Esophagus muscularis mucosa (tissue), 4 donors: ENCODE measurements around the gene SNCG. TPM values are rescaled to one million over a fixed set of nuclear protein-coding genes. Genes with fewer than 3 reads are reported as not detected.
"Not testable (repeated sequence)": the region's sequence is repeated elsewhere in the genome, so short reads cannot be mapped to it uniquely, and the experiment has no call there.

ENCODE experiments used
- DNase-seq: peaks from one replicate; pipeline ENCODE4 v3.0.0-alpha.2; 2017; ENCODE audit errors: extremely low spot score
- H3K27ac ChIP-seq, 4 donors: fragments of 200-600 bp; sonication (generic); replicated peaks in 1 of 4; 1 replicate in 3 of 4; 2 replicates in 1 of 4; pipeline ENCODE4 v1.5.1; 2016 to 2019; ENCODE audit warnings: mild to moderate bottlenecking in 1 of 4
- H3K27me3 ChIP-seq, 4 donors: fragments of 200-600 bp; sonication (generic); one replicate each; pipeline versions ENCODE4 v1.5.1 to v1.6.0; 2016 to 2019
- H3K36me3 ChIP-seq, 4 donors: fragments of 200-600 bp; sonication (generic); one replicate each; pipeline ENCODE4 v1.5.1; 2016 to 2019
- H3K4me1 ChIP-seq, 4 donors: fragments of 200-600 bp; sonication (generic); one replicate each; pipeline ENCODE4 v1.5.1; 2016 to 2019
- H3K4me3 ChIP-seq, 4 donors: fragments of 200-600 bp; sonication (generic); 1 replicate in 2 of 4; 2 replicates in 2 of 4; pipeline ENCODE4 v1.5.1; 2016 to 2019; ENCODE audit warnings: mild to moderate bottlenecking in 4 of 4, moderate library complexity in 1 of 4
- H3K9me3 ChIP-seq, 4 donors: fragments of 200-600 bp; sonication (generic); 1 replicate in 3 of 4; 2 replicates in 1 of 4; pipeline ENCODE4 v1.5.1; 2016 to 2019
- EP300 ChIP-seq: sonication (generic); formaldehyde crosslinking; IDR thresholded peaks from one replicate; pipeline ENCODE4 v1.6.1; 2017; ENCODE audit warnings: antibody characterized with exemption
- POLR2A ChIP-seq: fragments of 450-650 bp; IDR thresholded peaks from one replicate; pipeline ENCODE4 v1.6.1; 2017; ENCODE audit warnings: antibody characterized with exemption, moderate library complexity, mild to moderate bottlenecking, low read depth
- POLR2AphosphoS5 ChIP-seq, 2 donors: sonication (generic); formaldehyde crosslinking; IDR thresholded peaks; one replicate each; pipeline ENCODE4 v1.6.1; 2017; ENCODE audit warnings: antibody characterized with exemption in 2 of 2
- WGBS: methylation state at CpG from one replicate; pipeline ENCODE4 v1.1.5; 2018; 5-methylcytosine and 5-hydroxymethylcytosine counted together
- intact Hi-C: fragments of 100-400 bp; cut with DNase I; formaldehyde crosslinking; loops from one replicate; pipeline ENCODE4 v1.15.1; 2023
- total RNA-seq, 4 donors: library from RNA; depleted of rRNA; stranded (reverse); fragments of >200 nt; gene quantifications; one replicate each; pipeline versions ENCODE4 v1.1.0 to v1.2.1, GENCODE V29; 2016
- TF ChIP-seq, protein P1 (sequence below), 3 experiments: fragments of 200-600 bp in 2 of 3; fragments of 450-650 bp in 1 of 3; sonication (generic) in 2 of 3; IDR thresholded peaks; one replicate each; pipeline ENCODE4 v1.5.1; 2017 to 2019; ENCODE audit warnings: antibody characterized with exemption in 3 of 3, mild to moderate bottlenecking in 2 of 3, moderate library complexity in 1 of 3

Gene SNCG
- total RNA-seq, 4 donors from 2014 or later: 13.3 to 41.6 (median 30.6) TPM

DNA sequence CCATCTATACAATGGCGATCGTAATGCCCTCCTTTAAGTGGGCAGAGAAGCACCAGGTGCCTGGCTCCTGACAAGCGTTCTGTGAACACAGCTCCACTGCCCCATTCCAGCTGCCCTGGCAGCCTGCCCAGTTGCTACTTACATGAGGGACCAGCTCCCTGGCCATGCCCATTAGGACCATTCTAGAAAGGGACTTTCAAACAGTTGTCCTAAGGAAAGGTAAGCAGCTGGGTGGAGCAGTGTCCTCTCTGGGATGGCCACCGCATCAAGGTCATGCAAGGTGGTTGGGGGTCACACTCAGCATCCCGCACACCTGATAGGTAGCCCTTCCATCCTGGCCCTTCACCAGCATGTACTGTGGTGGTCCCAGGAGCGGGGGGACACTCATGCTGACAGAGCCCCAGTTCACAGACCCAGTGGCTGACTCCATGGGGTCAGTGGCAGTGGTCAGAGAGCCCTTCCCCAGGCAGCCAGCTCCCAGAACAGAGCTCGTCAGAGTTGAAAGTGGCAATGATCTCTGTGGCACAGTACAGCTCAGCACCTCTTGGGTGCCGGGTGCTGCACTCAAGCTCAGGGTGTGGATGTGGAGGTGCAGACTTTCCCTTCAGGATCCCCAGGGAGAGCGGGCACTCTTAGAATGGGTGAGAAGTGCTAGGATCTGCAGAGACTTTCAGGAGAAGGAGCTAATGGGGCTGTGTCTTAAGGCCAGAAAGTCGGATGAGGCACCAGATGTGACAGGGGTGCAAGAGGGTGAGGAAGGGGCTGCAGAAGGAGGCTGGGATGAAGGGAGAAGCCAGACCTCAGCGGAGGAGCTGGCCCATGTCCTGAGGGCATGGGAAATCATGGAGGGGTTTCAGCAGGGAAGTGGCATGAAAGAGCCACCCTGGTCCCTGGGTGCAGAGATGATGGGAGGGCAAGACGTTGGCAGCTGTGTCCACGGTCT is 11.9 kb upstream of the SNCG start:
- H3K4me3 ChIP-seq: no peak overlapping the region
- no peaks in the 10 kb centered on the region for H3K9me3 ChIP-seq
- TF ChIP-seq POLR2A: no peak
- TF ChIP-seq POLR2AphosphoS5 (IDR thresholded peaks at IDR 0.05): peak in 1 of 2 donors; percentile 8
- intact Hi-C loops: no loop called here
- peaks cover 0 to 34% (median 0%) of the 10 kb centered on the region in 4 donors for H3K27me3 ChIP-seq
- peaks cover 31 to 37% (median 34%) of the 10 kb centered on the region in 4 donors for H3K4me1 ChIP-seq
- 77% methylated on average over 13 of the region's 13 CpGs for WGBS
- no peak overlapping the region for H3K27ac ChIP-seq
- no peak for DNase-seq
- H3K36me3 ChIP-seq: peaks cover 0 to 52% (median 8%) of the 10 kb centered on the region in 4 donors

DNA sequence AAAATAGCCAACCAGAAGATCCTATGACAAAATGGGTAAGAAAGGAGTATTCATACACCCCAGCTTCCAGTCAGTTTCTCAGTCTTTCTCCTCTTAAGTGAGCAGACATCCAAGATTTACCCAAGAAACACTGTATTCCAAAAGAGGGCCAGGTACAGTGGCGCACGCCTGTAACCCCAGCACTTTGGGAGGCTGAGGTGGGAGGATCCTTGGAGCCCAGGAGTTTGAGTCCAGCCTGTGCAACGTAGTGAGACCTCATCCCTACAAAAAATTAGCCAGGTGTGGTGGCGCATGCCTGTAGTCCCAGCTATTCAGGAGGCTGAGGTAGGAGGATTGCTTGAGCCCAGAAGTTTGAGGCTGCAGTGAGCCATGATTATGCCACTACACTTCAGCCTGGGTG is 10.6 kb upstream of the SNCG start:
- H3K27ac ChIP-seq, H3K4me3 ChIP-seq, H3K9me3 ChIP-seq, intact Hi-C loops, DNase-seq: not testable (repeated sequence)
- H3K36me3 ChIP-seq: peaks cover 0 to 47% (median 7%) of the 10 kb centered on the region in 4 donors
- H3K4me1 ChIP-seq: peaks cover 22 to 30% (median 28%) of the 10 kb centered on the region in 4 donors
- WGBS: 89% methylated on average over 4 of the region's 4 CpGs
- H3K27me3 ChIP-seq: peaks cover 0 to 30% (median 0%) of the 10 kb centered on the region in 4 donors

DNA sequence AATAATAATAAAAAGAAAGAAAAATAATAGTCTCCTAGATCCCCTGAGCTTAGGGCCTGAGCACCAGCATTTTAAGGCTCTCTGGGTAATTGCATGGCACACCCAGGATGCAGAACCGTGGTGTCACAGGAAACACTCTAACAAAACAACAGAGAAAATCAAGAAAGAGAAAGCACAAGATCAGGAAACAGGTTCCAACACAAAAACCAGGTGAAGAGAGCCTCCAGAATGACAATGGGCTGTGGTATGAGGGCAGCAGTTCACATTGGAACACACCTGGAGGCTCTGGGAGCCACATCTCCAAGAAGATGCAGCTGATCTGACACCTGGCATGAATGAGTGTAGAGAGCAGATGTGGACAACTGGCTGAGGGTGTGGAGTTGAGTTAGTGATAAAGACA is 8.1 kb upstream of the SNCG start:
- peaks cover 33 to 45% (median 40%) of the 10 kb centered on the region in 4 donors for H3K4me1 ChIP-seq
- no peak for DNase-seq
- intact Hi-C loops: no loop called here

DNA sequence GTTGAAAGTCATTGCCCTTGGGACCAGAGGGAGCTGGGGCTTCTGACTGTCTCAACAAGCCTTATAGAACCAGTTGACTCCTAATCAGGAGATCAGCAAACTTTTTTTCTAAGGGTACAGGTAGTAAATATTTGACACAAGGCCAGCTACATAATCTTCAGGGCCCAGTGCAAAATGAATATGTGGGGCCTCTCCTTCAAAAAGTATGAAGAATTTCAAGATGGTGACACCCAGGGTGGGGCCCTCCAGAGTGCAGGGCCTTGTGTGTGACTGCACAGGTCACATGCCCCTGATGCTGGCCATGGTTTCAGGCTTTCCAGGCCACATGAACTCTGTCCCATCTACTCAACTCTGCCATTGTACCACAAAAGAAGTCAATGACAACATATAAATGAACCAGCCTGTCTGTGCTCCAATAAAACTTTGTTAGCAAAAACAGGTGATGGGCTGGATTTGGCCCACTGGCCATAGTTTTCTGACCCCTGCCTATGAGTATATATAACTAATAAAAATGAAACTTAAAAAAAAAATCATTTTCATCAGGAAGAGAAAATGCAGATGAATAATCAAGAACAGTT is 7.1 kb upstream of the SNCG start:
- Histone ChIP-seq H3K36me3 (peaks cover 0 to 16% (median 0%) of the 10 kb centered on the region in 4 donors), H3K27me3 (peaks cover 0 to 11% (median 0%) of the 10 kb centered on the region in 4 donors), H3K4me1 (peaks cover 33 to 40% (median 38%) of the 10 kb centered on the region in 4 donors), H3K9me3 (no peaks in the 10 kb centered on the region), H3K27ac (no peak overlapping the region), H3K4me3 (no peak overlapping the region)
- TF ChIP-seq POLR2AphosphoS5 (IDR thresholded peaks at IDR 0.05) (no peak), EP300 (no peak), POLR2A (no peak)
- TF ChIP-seq, protein P1, sequence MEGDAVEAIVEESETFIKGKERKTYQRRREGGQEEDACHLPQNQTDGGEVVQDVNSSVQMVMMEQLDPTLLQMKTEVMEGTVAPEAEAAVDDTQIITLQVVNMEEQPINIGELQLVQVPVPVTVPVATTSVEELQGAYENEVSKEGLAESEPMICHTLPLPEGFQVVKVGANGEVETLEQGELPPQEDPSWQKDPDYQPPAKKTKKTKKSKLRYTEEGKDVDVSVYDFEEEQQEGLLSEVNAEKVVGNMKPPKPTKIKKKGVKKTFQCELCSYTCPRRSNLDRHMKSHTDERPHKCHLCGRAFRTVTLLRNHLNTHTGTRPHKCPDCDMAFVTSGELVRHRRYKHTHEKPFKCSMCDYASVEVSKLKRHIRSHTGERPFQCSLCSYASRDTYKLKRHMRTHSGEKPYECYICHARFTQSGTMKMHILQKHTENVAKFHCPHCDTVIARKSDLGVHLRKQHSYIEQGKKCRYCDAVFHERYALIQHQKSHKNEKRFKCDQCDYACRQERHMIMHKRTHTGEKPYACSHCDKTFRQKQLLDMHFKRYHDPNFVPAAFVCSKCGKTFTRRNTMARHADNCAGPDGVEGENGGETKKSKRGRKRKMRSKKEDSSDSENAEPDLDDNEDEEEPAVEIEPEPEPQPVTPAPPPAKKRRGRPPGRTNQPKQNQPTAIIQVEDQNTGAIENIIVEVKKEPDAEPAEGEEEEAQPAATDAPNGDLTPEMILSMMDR (IDR thresholded peaks at IDR 0.05): no peak
- intact Hi-C loops: no loop called here
- no peak for DNase-seq

More for the DNA sequence above, 8.1 kb upstream of the SNCG start:
- H3K4me3 ChIP-seq: no peak overlapping the region
- no peaks in the 10 kb centered on the region for H3K9me3 ChIP-seq
- H3K27me3 ChIP-seq: peaks cover 0 to 17% (median 0%) of the 10 kb centered on the region in 4 donors
- no peak overlapping the region for H3K27ac ChIP-seq
- no peak for TF ChIP-seq EP300
- TF ChIP-seq, protein P1 (IDR thresholded peaks at IDR 0.05): no peak
- no peak for TF ChIP-seq POLR2AphosphoS5 (IDR thresholded peaks at IDR 0.05)
- no peak for TF ChIP-seq POLR2A
- 71% methylated on average over 1 of the region's 1 CpG for WGBS
- H3K36me3 ChIP-seq: peaks cover 0 to 23% (median 0%) of the 10 kb centered on the region in 4 donors

DNA sequence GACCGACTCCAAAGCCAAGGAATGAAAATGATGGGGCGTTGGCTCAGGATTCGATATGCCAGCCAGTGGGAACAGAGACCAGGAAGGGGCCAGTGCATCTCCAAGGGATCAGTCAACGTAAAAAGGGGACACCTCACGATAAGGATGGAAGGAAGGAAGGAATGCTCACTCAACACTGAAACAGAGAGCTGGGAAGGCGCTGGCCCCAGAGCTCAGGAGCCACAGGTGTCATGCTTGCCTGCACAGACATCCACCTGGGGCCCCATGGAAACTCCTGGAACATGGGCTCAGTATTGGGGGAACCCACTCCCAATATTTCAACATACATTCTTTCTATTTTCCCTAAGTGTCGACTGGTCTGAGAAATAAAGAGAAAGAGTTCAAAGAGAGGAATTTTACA is 6.3 kb upstream of the SNCG start:
- Histone ChIP-seq H3K27me3 (peaks cover 0 to 3% (median 0%) of the 10 kb centered on the region in 4 donors), H3K27ac (no peak overlapping the region), H3K4me1 (peaks cover 30 to 38% (median 33%) of the 10 kb centered on the region in 4 donors), H3K4me3 (no peak overlapping the region), H3K9me3 (no peaks in the 10 kb centered on the region), H3K36me3 (peaks cover 0 to 8% (median 0%) of the 10 kb centered on the region in 4 donors)
- DNase-seq: no peak
- intact Hi-C loops: no loop called here
- TF ChIP-seq POLR2AphosphoS5 (IDR thresholded peaks at IDR 0.05) (no peak), POLR2A (no peak), EP300 (no peak)
- TF ChIP-seq, protein P1 (IDR thresholded peaks at IDR 0.05): no peak
- 81% methylated on average over 7 of the region's 7 CpGs for WGBS

DNA sequence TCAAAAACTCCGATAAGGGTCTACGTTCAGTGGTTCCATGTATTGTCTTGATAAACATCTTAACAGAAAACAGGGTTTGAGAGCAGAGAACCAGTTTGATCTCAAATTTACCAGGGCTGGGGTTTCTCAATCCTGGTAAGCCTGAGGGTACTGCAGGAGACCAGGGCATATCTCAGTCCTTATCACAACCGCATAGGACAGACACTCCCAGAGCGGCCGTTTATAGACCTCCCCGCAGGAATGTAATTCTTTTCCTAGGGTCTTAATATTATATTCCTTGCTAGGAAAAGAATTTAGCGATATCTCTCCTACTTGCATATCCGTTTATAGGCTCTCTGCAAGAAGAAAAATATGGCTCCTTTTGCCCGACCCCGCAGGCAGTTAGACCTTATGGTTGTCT is 5.7 kb upstream of the SNCG start:
- H3K4me3 ChIP-seq, H3K36me3 ChIP-seq, intact Hi-C loops, H3K9me3 ChIP-seq, DNase-seq, H3K27me3 ChIP-seq: not testable (repeated sequence)
- Histone ChIP-seq H3K27ac (peak overlapping the region in 1 of 4 donors; percentile 79), H3K4me1 (peaks cover 32 to 44% (median 36%) of the 10 kb centered on the region in 4 donors)
- 94% methylated on average over 10 of the region's 10 CpGs for WGBS
